HepG2 (cell line): ENCODE data around the gene NUDT3. TPM values are rescaled to one million over a fixed set of nuclear protein-coding genes. Genes with fewer than 3 reads are reported as not detected.

Experiments
- AHR ChIP-seq: IDR thresholded peaks from 2 replicates; pipeline ENCODE4 v1.6.1; 2018; ENCODE audit warnings: missing genetic modification reagents, missing compliant biosample characterization
- CBX1 ChIP-seq: IDR thresholded peaks from one replicate; pipeline ENCODE4 v1.6.1; 2016; ENCODE audit warnings: antibody characterized with exemption, low read depth
- CREB3 ChIP-seq: sonication (generic); formaldehyde crosslinking; IDR thresholded peaks from 2 replicates; pipeline ENCODE4 v1.5.0; 2020; ENCODE audit warnings: missing genetic modification reagents
- DZIP1 ChIP-seq: sonication (generic); formaldehyde crosslinking; IDR thresholded peaks from 2 replicates; pipeline ENCODE4 v1.5.0; 2020; ENCODE audit warnings: mild to moderate bottlenecking, missing genetic modification reagents
- EHMT2 ChIP-seq: fragments of 200-600 bp; sonication (generic); IDR thresholded peaks from 2 replicates; pipeline ENCODE4 v1.7.0; 2017; ENCODE audit warnings: antibody characterized with exemption, low read depth, low read length, borderline replicate concordance
- FOSL1 ChIP-seq: sonication (generic); formaldehyde crosslinking; IDR thresholded peaks from 2 replicates; pipeline ENCODE4 v1.9.0; 2021; ENCODE audit warnings: missing genetic modification reagents, borderline replicate concordance
- HMGXB3 ChIP-seq: sonication (generic); formaldehyde crosslinking; IDR thresholded peaks from 2 replicates; pipeline ENCODE4 v1.4.0; 2020; ENCODE audit warnings: missing genetic modification reagents, borderline replicate concordance
- HNRNPH1 ChIP-seq: fragments of 200-400 bp; formaldehyde crosslinking; optimal IDR thresholded peaks from 2 replicates; pipeline ENCODE3; 2017; ENCODE audit warnings: mild to moderate bottlenecking, low read depth, low read length
- HNRNPK ChIP-seq: fragments of 200-400 bp; formaldehyde crosslinking; IDR thresholded peaks from 2 replicates; pipeline ENCODE4 v1.6.1; 2018; ENCODE audit warnings: low read length, low read depth, moderate library complexity, mild to moderate bottlenecking; ENCODE audit not compliant: poor library complexity, severe bottlenecking
- ZBTB8A ChIP-seq: sonication (generic); formaldehyde crosslinking; IDR thresholded peaks from 2 replicates; pipeline ENCODE4 v1.4.0; 2020; ENCODE audit warnings: mild to moderate bottlenecking, low read depth, missing genetic modification reagents, borderline replicate concordance
- ZFP36L2 ChIP-seq: sonication (generic); formaldehyde crosslinking; IDR thresholded peaks from 2 replicates; pipeline ENCODE4 v1.4.0; 2020; ENCODE audit warnings: missing genetic modification reagents
- ZFY ChIP-seq: sonication (generic); formaldehyde crosslinking; IDR thresholded peaks from 2 replicates; pipeline ENCODE4 v1.4.0; 2020; ENCODE audit warnings: missing genetic modification reagents
- ZFYVE20 ChIP-seq: sonication (generic); formaldehyde crosslinking; IDR thresholded peaks from 2 replicates; pipeline ENCODE4 v1.8.0; 2023; ENCODE audit warnings: low read depth, mild to moderate bottlenecking, moderate library complexity, missing genetic modification reagents, borderline replicate concordance
- ZMYM3 ChIP-seq: sonication (generic); formaldehyde crosslinking; IDR thresholded peaks from 2 replicates; pipeline ENCODE4 v1.5.1; 2020; ENCODE audit warnings: mild to moderate bottlenecking, missing genetic modification reagents
- ZNF24 ChIP-seq: fragments of 450-650 bp; IDR thresholded peaks from 2 replicates; pipeline ENCODE4 v1.6.1; 2017; ENCODE audit warnings: antibody characterized with exemption, mild to moderate bottlenecking
- ZNF274 ChIP-seq: sonication (generic); formaldehyde crosslinking; IDR thresholded peaks from 2 replicates; pipeline ENCODE4 v1.5.1; 2020; ENCODE audit warnings: mild to moderate bottlenecking, missing genetic modification reagents
- ZNF326 ChIP-seq: sonication (generic); formaldehyde crosslinking; IDR thresholded peaks from 2 replicates; pipeline ENCODE4 v1.4.0; 2020; ENCODE audit warnings: missing genetic modification reagents, borderline replicate concordance
- ZNF557 ChIP-seq: sonication (generic); formaldehyde crosslinking; IDR thresholded peaks from 2 replicates; pipeline ENCODE4 v1.4.0; 2020; ENCODE audit warnings: missing genetic modification reagents
- ZNF639 ChIP-seq: conservative IDR thresholded peaks from 2 replicates; pipeline ENCODE4 v1.6.1; 2018; ENCODE audit warnings: missing genetic modification reagents
- ZNF749 ChIP-seq: sonication (generic); formaldehyde crosslinking; IDR thresholded peaks from 2 replicates; pipeline ENCODE4 v1.8.0; 2022; ENCODE audit warnings: mild to moderate bottlenecking, missing genetic modification reagents, moderate library complexity, borderline replicate concordance
- ZNF839 ChIP-seq: sonication (generic); formaldehyde crosslinking; IDR thresholded peaks from 2 replicates; pipeline ENCODE4 v1.4.0; 2020; ENCODE audit warnings: missing genetic modification reagents, mild to moderate bottlenecking, borderline replicate concordance
- polyA plus RNA-seq, 8 experiments: library from polyadenylated mRNA; depleted of rRNA in 3 of 8; stranded (reverse) in 7 of 8; unstranded in 1 of 8; fragments of >200 nt; fragmentation: Illumina TruSeq in 4 of 8; extraction: Trizol in 4 of 8; gene quantifications; 2 replicates each; pipeline versions ENCODE4 v1.2.1 to v1.2.3, GENCODE V29; 2011 to 2016; ENCODE audit warnings: low read depth in 4 of 8, missing spikeins in 1 of 8, mixed read lengths in 1 of 8; ENCODE audit not compliant: insufficient read depth in 1 of 8
- total RNA-seq, 5 experiments: library from RNA; depleted of rRNA; stranded (reverse); fragments of >200 nt; fragmentation: Illumina TruSeq; extraction: Trizol; gene quantifications; 2 replicates each; pipeline ENCODE4 v1.2.3, GENCODE V29; 2016; ENCODE audit warnings: low read depth in 1 of 5

Gene NUDT3
- total and polyA plus RNA-seq, 2 of the 13 experiments (the other 11 are each of a cell fraction or from before 2014, with no cell fraction given), result 20.2 to 20.6 TPM

- TF ChIP-seq HMGXB3 (CRISPR knock-in tag) (no peak), ZNF839 (no peak), ZFYVE20 (CRISPR knock-in tag) (no peak), EHMT2 (no peak), ZNF639 (peak; percentile 39; the same call in 1 of the 2 replicates), FOSL1 (CRISPR knock-in tag) (peak; percentile 12; the same call in 1 of the 2 replicates), ZNF274 (CRISPR knock-in tag) (peak; percentile 73; the same call in 1 of the 2 replicates), ZNF24 (no peak; the same call in 1 of the 2 replicates), ZMYM3 (peak; percentile 68), HNRNPK (peak; percentile 98), ZNF326 (CRISPR knock-in tag) (no peak), HNRNPH1 (no peak), AHR (CRISPR knock-in tag) (no peak), ZNF557 (CRISPR knock-in tag) (0 out of 2 replicates have a peak, but pooled peaks have one; percentile 40), ZFP36L2 (CRISPR knock-in tag) (no peak), CBX1 (no peak), ZNF749 (CRISPR knock-in tag) (no peak), DZIP1 (CRISPR knock-in tag) (no peak), ZBTB8A (no peak), ZFY (peak; percentile 58), CREB3 (CRISPR knock-in tag) (no peak)
Measured at GRCh38 chr6:34391786-34392496, 528 bp downstream of the NUDT3 start (continued).
